Measurements from ENCODE around the gene TENT4A.

The TENT4A gene

DNA sequence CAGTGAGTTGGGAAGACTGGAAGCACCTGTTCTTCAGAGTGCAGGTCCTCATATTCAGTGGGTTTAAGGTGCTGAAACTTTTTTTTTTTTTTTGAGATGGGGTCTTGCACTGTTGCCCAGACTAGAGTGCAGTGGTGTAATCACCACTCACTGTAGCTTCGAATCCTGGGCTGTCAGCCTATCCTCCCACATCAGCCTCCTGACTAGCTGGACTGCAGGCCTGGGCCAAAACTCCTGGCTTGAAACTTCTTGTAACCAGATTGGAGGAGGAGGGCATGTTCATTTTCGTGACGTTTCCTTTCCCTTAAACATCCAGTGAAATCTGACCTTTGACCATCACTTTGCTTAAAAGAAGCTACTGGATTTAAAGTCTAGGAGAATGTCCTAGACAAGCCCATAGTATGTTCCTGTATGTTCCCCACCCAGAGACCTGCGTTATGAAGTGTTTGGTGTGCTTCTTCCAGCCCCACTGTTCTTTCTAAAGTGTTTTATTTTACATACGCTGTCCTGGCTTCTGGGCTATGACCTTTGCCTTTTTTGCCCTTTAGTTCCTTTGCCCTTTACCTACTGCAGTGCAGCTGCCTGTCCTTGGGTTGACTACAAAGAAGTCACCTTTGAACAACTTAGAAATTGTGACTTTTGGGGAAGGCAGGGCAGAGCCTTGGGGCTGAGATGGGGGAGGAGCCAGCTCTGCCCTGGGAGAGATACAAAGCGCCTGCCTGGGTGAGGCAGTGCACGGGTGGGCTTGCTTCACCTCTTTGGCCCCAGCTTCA is 18.4 kb downstream of the TENT4A start:
- no peak for DNase-seq (ENCODE audit: low spot score)
- TF ChIP-seq, protein P1, sequence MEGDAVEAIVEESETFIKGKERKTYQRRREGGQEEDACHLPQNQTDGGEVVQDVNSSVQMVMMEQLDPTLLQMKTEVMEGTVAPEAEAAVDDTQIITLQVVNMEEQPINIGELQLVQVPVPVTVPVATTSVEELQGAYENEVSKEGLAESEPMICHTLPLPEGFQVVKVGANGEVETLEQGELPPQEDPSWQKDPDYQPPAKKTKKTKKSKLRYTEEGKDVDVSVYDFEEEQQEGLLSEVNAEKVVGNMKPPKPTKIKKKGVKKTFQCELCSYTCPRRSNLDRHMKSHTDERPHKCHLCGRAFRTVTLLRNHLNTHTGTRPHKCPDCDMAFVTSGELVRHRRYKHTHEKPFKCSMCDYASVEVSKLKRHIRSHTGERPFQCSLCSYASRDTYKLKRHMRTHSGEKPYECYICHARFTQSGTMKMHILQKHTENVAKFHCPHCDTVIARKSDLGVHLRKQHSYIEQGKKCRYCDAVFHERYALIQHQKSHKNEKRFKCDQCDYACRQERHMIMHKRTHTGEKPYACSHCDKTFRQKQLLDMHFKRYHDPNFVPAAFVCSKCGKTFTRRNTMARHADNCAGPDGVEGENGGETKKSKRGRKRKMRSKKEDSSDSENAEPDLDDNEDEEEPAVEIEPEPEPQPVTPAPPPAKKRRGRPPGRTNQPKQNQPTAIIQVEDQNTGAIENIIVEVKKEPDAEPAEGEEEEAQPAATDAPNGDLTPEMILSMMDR (conservative IDR thresholded peaks at IDR 0.05; ENCODE audit: low read depth): no peak
- peak overlapping the region; percentile 62 for H3K27ac ChIP-seq
- CTCF ChIA-PET: interaction anchor here (1.4 kb wide), 1 partner anchor 14 kb away, joined by 6 read pairs; no protein-coding TSS in a partner anchor
- POLR2A ChIA-PET (ENCODE audit: low non-redundant PET): interaction anchor here (0.6 kb wide), 1 partner anchor 545 kb away, joined by 4 read pairs; no protein-coding TSS in a partner anchor

DNA sequence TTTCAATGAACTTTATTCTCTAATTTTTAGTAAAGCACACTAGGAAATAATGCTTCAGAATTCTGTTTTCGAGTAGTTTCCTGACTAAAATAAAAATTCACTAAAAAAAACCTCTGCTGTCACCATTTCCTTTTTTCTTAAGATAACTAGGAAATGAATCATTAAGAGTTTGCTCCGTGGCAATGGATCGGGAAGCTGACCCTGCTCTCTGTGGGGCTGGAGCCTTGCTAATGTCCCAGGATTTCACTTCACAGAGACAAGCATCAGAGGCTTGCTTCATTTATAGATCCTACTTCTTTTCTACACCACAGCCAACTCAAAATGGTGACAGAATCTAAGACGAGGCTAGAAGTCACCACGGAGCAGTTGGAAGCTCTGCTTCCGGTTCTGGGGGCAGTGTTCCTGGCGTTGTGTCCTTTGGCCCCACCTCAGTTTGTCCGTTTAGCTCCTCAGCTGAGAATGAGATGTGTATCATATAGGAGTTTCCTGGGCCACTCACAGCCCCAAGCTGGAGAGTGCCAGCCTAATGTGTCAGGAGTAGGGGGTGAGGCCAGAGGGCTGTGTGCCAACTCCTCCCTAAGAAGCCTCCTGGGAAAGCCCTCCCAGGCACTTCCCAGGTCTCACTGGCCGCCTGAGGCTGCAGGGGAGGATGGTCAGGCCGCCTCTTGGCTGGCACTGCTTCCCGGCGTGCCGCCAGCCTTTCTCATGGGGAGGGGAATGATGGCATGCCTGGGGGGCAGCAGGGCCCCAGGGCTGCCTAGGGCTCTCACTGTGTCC is 19.6 kb downstream of the TENT4A start:
- TF ChIP-seq, protein P1 (conservative IDR thresholded peaks at IDR 0.05; ENCODE audit: low read depth): no peak
- DNase-seq (ENCODE audit: low spot score): peak; percentile 80
- ChIA-PET CTCF (interaction anchor here (1.4 kb wide), 1 partner anchor 13 kb away, joined by 6 read pairs; no protein-coding TSS in a partner anchor), POLR2A (ENCODE audit: low non-redundant PET) (no interaction called here)
- H3K27ac ChIP-seq: peak overlapping the region; percentile 78

DNA sequence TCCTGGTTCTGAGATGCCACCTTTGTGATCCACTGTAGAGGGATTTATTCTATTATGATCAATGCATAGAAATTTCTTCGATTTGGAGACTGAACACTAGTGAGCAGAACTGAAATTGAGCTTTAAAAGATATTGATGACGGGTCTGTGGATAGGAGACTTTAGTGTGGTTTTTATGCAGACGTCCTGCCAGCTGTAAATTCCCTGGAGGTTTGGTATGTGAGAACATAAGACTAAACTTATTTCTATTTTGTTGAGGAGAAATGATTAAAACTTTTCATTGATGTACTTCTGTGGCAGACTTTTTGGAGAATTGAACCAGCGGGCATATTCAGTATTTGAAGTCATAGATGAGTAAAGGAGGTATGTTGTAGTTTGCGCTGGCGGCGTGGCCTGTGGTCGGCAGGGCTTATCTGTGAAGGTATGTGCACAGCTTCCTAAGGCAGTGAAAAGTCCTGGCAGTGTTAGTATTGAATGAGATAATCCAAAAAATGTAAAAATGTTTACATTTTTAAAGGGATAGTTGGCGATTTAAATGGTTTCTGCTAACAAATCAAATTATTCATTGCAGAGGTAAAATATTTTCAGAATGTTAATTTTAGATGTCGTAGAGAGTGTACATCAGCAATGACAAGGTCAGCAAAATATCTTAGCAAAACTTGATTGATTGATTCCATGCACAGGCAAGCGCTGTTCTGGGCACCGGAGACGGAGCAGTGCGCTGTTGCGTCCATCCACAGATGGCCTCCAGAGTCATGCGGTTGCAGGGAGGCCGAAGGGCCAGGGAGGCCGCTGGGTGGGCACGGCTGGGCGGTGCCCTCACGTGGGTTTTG is 20.4 kb downstream of the TENT4A start:
- ChIA-PET POLR2A (ENCODE audit: low non-redundant PET) (no interaction called here), CTCF (interaction anchor here (1.4 kb wide), 1 partner anchor 12 kb away, joined by 6 read pairs; no protein-coding TSS in a partner anchor)
- TF ChIP-seq, protein P1 (conservative IDR thresholded peaks at IDR 0.05; ENCODE audit: low read depth): no peak
- DNase-seq (ENCODE audit: low spot score): no peak
- H3K27ac ChIP-seq: peak overlapping the region; percentile 78

DNA sequence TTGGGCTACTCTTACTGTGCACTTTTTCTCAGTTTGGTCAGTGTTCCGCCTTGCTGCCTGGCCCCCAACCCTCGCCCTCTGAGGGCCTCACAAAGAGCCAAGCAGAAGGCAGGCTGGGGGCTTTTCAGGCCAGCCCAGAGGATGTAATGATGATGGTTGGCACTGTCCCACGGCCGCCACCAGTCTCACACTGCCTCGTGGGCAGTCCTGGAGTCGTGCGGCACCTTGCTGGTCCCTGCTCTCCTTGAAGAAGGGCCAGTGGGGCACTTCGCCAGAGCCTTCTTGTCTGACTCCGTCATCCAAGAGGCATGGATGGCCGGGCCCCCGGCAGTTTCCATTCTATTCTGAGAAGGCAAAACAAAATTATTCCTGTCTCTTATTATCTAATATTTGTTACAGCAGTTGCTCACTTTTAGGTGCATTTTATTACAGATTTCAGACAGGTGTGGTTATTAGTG is 21.0 kb downstream of the TENT4A start:
- ChIA-PET CTCF (no interaction called here), POLR2A (ENCODE audit: low non-redundant PET) (no interaction called here)
- TF ChIP-seq, protein P1 (conservative IDR thresholded peaks at IDR 0.05; ENCODE audit: low read depth): no peak
- no peak for DNase-seq (ENCODE audit: low spot score)
- H3K27ac ChIP-seq: peak overlapping the region; percentile 10; the same call in 1 of the 2 replicates

DNA sequence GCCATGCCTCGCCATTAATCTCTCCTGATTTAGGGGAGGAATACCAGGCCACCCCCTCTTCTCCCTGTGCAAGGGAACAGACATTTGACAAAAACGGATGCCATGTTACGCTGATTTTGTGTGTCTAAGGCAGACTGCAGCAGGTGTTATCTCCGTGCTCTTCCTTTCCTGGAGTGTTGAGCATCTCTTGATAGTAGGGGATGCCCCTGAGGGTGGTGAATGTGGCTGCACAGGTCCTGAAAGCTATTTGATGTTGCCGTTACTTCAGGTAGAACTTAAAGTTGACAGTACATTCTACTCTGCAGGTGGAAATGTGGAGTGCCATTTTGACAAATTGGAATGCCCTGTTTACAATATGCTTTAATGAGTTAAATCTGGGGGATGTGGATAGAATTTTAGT is 21.5 kb downstream of the TENT4A start:
- 0 out of 2 replicates have a peak overlapping the region, but pooled peaks have one; percentile 10 for H3K27ac ChIP-seq
- TF ChIP-seq, protein P1 (conservative IDR thresholded peaks at IDR 0.05; ENCODE audit: low read depth): no peak
- ChIA-PET POLR2A (ENCODE audit: low non-redundant PET) (no interaction called here), CTCF (no interaction called here)
- DNase-seq (ENCODE audit: low spot score): no peak

DNA sequence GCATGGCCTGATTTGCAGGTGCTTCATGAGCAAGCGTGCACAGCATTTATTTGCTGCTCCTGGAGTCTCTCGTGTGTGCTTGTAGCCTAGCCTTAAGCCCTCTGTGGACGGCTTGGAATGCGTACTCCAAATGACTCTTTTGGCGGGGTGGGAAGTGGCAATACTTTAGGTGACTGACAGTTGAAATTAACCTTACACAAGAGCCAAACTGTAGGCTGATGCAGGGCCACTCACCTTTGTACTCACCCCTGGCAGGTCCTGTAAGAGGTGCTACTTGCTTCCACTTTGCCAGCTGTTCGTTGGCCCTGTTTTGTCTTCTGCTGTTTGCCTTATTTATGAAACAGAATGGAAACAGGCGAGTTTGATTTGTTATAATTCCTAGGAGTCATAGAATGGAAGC is 22.9 kb downstream of the TENT4A start:
- DNase-seq (ENCODE audit: low spot score): no peak
- POLR2A ChIA-PET (ENCODE audit: low non-redundant PET): no interaction called here
- no peak overlapping the region for H3K27ac ChIP-seq
- TF ChIP-seq, protein P1 (conservative IDR thresholded peaks at IDR 0.05; ENCODE audit: low read depth): no peak
- CTCF ChIA-PET: no interaction called here

Measured in RWPE1 (cell line).